Inflammatory macrophage treated with lipopolysaccharide for 1 hour (primary cell): ENCODE results near the gene MTA3.

Source experiments
- DNase-seq, 2 donors: peaks; one replicate each; pipeline ENCODE4 v3.0.0-alpha.2; 2020 to 2022

Gene MTA3

GRCh38 chr2:42787788-42788477 lies 219.5 kb downstream of the MTA3 start:
- DNase-seq = no peak

DNA sequence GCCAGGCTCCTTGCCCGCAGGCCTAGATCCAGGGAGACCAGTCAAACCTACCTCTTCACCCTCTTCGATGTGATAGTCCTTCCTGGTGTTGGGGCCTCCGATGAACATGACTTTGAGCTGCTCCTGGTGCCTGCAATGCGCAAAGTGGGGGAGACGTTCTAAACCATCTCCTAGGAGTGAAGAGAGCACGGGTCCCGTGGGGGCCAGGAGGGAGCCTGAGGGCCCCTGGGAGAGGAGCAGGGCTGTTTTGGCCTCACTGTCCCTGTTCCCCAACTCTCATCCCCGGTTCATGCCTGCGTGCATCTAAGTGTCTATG lies 220.0 kb downstream of the MTA3 start:
- no peak for DNase-seq

GRCh38 chr2:42788882-42789281 lies 220.4 kb downstream of the MTA3 start:
- DNase-seq = no peak

GRCh38 chr2:42789751-42790150 lies 221.3 kb downstream of the MTA3 start:
- no peak for DNase-seq

GRCh38 chr2:42791606-42792005 lies 223.2 kb downstream of the MTA3 start:
- DNase-seq = no peak

- DNase-seq = peak; percentile 50 to 54
Measured at GRCh38 chr2:42792087-42792582, 223.7 kb downstream of the MTA3 start.

GRCh38 chr2:42792583-42793333 lies 224.3 kb downstream of the MTA3 start, which contains the start of gene HAAO:
TSS of gene HAAO (minus strand) at chr2:42792583. CDS start at chr2:42792536, 47 bp downstream.
- DNase-seq = peak in 1 of 2 donors; percentile 25

- DNase-seq = no peak
Measured at GRCh38 chr2:42793334-42794270, 225.2 kb downstream of the MTA3 start.

DNA sequence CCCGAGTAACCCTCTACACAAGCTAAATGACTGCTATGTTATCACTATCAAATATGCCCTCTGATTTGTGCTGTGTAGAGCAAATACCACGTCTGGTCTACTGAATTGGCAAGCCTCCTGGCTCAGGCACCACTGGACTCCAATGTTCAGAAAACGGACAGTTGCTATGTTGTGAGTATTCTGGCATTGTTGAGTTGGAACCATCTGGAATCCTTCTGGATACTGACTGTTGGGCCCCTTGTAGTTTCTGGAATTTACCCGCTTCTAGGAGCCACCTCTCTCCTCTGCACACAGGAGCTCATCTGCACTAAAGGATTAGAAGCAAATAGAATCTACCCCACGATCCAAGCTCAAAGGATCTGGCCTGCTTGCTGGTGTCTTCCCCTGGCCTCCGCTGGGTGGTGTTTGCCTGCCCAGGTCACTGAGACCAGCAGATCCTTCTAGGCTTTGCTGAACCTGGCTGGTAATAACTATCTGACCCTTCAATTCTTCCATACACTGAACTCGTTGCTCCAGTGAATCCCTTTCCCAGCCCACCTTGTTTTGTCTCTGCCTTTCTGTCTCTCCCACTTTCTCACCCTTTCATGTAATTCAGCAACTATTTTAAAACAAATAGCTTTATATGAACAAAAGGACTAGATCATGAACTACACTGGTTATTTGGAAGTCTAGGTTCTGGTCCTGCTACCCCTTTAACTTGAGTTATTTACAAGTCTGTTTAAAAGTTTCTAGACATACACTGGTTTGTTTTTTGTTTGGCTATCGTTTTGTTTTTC lies 226.0 kb downstream of the MTA3 start:
- DNase-seq = no peak

DNA sequence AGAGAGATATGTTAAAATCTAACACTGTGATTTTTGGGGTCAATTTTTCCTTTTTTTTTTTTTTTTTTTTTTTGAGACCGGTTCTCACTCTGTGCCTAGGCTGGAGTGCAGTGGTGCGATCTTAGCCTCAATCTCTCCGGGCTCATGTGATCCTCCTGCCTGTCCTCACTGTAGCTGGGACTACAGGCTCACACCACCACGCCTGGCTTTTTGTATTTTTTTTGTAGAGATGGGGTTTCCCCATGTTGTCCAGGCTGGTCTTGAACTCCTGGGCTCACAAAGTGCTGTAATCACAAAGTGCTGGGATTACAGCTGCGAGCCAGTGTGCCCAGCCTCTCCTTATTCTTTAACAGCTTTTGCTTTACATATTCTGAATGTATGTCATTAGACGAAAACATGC lies 226.8 kb downstream of the MTA3 start:
- DNase-seq = no peak

- peak in 1 of 2 donors; percentile 52 for DNase-seq
Measured at GRCh38 chr2:42795841-42796301, 227.4 kb downstream of the MTA3 start.

DNA sequence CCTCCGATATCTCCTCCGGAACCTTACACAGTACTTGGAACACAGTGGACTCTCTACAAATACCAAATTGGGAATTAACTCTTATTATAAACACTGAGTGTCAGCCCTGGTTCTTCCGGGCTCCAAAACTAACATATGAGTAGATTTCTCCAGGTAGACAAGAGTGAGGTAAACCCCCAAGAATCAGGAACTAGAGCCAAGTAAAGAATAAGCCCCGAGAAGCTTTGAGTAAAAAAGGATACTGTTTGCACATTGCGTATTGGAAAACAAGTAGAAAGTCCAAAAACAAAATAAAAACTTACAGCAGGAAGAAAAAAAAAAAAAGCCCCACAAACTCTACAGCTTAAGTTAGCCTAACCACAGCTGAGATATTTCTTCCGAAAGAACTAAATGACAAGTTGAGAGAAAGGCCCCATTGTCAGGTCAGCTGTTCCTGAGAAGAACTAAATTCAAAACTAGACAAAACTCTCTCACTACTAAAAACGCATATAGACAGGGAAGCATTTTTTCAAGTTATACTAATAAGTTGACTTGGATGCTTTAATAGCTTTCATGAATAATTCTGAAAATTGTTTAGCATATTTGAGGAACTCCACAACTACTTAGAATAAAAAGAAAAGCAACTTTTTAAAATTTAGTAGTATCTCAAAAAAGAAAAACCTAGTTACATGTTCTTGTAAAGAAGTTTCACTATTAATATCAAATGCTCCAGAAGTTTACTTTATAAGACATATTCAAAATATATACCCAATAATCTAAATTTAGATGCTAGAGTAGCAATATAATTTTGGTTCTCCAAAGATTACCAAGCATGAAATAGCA lies 228.2 kb downstream of the MTA3 start:
- no peak for DNase-seq

GRCh38 chr2:42797281-42797680 lies 228.8 kb downstream of the MTA3 start:
- DNase-seq = no peak

GRCh38 chr2:42799881-42800280 lies 231.4 kb downstream of the MTA3 start:
- no peak for DNase-seq

DNA sequence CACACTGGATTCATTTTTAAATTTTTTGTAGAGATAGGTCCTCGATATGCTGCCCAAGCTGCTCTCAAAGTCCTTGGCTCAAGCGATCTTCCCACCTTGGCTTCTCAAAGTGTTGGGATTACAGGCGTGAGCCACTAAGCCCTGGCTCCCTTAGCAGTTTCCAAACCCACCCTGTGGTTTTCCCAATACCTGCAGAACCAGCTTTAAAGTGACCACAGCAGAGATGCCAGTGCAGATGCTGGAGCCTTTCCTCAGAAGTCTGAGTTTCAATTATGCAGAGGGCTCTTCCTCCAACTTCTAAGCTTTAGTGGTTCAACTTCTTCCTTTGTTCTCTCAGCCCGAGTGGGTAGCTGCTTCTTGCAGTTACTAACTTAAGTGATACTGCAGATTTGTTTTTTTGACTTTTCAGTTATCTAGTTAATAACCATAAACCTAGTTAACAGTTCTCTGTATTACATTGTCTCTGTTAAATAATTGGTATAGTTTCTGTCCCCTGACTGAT lies 232.1 kb downstream of the MTA3 start:
- no peak for DNase-seq

GRCh38 chr2:42800981-42801380 lies 232.5 kb downstream of the MTA3 start:
- no peak for DNase-seq

DNA sequence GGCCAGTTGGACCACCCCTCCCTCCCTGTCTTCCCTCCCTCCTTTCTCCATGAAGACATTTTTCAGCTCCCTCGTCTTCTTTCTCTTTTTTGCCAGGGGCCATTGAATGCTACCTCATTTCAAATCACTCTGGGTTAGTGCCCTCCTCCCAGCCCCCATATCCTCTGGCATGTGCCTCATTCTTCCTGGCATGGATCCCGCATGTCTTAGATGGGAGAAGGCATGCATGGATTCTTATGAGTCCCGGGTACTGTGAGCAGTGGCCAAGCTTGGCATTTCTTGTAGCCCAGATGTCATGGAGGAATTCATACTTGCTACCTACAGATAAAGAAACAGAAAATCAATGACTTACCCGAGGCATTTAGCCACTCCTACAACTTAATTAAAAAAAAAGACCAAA lies 232.9 kb downstream of the MTA3 start:
- no peak for DNase-seq

GRCh38 chr2:42802150-42802549 lies 233.7 kb downstream of the MTA3 start:
- DNase-seq = no peak

DNA sequence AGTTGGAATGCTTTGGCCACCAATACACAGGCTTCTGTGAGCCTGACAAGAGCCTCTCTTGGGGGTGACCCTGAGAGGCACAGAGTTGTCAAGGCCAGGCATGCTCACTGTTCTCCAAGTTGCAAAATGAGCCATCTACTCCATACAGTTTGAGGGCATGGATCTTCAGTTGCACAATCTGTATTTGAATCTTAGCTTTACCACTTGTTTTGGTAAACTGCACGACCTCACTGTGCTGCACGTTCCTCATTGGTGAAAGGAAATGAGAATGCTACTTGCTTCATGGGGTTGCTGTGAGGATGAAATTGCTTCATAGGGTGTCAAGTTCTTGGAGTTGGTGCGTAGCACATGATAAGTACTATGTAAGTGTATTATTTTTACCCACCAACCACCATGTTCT lies 235.9 kb downstream of the MTA3 start:
- DNase-seq = peak; percentile 70 to 79

- DNase-seq = no peak
Measured at GRCh38 chr2:42804891-42805290, 236.5 kb downstream of the MTA3 start.
